CD14-positive monocyte (primary cell): ENCODE results near the gene XIRP1. TPM values are rescaled to one million over a fixed set of nuclear protein-coding genes. Genes with fewer than 3 reads are reported as not detected.

Source experiments
- DNase-seq, 3 donors: peaks; one replicate each; pipeline ENCODE4 v3.0.0-alpha.2; 2011 to 2022
- H2AFZ ChIP-seq: 2 replicates; pipeline ENCODE4 v1.6.0; 2012; ENCODE audit warnings: mild to moderate bottlenecking, low read depth, low read length, inconsistent platforms; ENCODE audit not compliant: insufficient read depth, poor library complexity, severe bottlenecking
- H3K27ac ChIP-seq, 2 donors: 1 replicate in 1 of 2; 2 replicates in 1 of 2; pipeline ENCODE4 v1.5.1; 2012 to 2013; ENCODE audit warnings: low read length in 2 of 2, control low read depth in 1 of 2, inconsistent platforms in 1 of 2, low read depth in 1 of 2, mild to moderate bottlenecking in 1 of 2
- H3K27me3 ChIP-seq, 2 donors: one replicate each; pipeline versions ENCODE4 v1.6.0 to v1.6.1; 2011 to 2013; ENCODE audit warnings: low read length in 2 of 2; ENCODE audit not compliant: control insufficient read depth in 2 of 2, insufficient read depth in 2 of 2
- H3K36me3 ChIP-seq, 2 donors: replicated peaks in 1 of 2; 1 replicate in 1 of 2; 2 replicates in 1 of 2; pipeline versions ENCODE4 v1.5.1 to v1.6.1; 2012 to 2013; ENCODE audit warnings: low read length in 2 of 2, control low read depth in 1 of 2, inconsistent platforms in 1 of 2, mild to moderate bottlenecking in 1 of 2; ENCODE audit not compliant: insufficient read depth in 2 of 2, control insufficient read depth in 1 of 2
- H3K4me1 ChIP-seq, 2 donors: 1 replicate in 1 of 2; 2 replicates in 1 of 2; pipeline versions ENCODE4 v1.5.1 to v1.6.1; 2012 to 2013; ENCODE audit warnings: low read length in 2 of 2, control low read depth in 1 of 2, inconsistent platforms in 1 of 2, mild to moderate bottlenecking in 1 of 2, moderate library complexity in 1 of 2; ENCODE audit not compliant: insufficient read depth in 2 of 2, control insufficient read depth in 1 of 2
- H3K4me2 ChIP-seq: replicated peaks from 2 replicates; pipeline ENCODE3; 2012; ENCODE audit warnings: low read length, moderate library complexity, mild to moderate bottlenecking; ENCODE audit not compliant: poor library complexity, severe bottlenecking; ENCODE audit errors: extremely low read depth
- H3K4me3 ChIP-seq, 3 experiments: fragments of 200-600 bp in 1 of 3; sonication (generic) in 1 of 3; replicated peaks in 1 of 3; 1 replicate in 2 of 3; 2 replicates in 1 of 3; pipeline ENCODE4 v1.5.1; 2011 to 2013; ENCODE audit warnings: low read length in 3 of 3, mild to moderate bottlenecking in 3 of 3, control low read depth in 2 of 3, low read depth in 2 of 3, inconsistent platforms in 1 of 3, moderate library complexity in 1 of 3
- H3K79me2 ChIP-seq: 2 replicates; pipeline ENCODE4 v1.6.0; 2012; ENCODE audit warnings: mild to moderate bottlenecking, control low read depth, inconsistent platforms, low read length, moderate library complexity; ENCODE audit not compliant: insufficient read depth
- H3K9ac ChIP-seq: 2 replicates; pipeline ENCODE4 v1.6.0; 2017; ENCODE audit warnings: low read length, mild to moderate bottlenecking; ENCODE audit not compliant: insufficient read depth, poor library complexity, severe bottlenecking
- H3K9me3 ChIP-seq, 2 donors: replicated peaks in 1 of 2; 1 replicate in 1 of 2; 2 replicates in 1 of 2; pipeline versions ENCODE4 v1.5.1 to v1.6.1; 2012 to 2013; ENCODE audit warnings: low read length in 2 of 2, control low read depth in 1 of 2; ENCODE audit not compliant: control insufficient read depth in 1 of 2, insufficient read depth in 1 of 2
- H4K20me1 ChIP-seq: 2 replicates; pipeline ENCODE4 v1.6.0; 2012; ENCODE audit warnings: mild to moderate bottlenecking, low read length, control low read depth, moderate library complexity; ENCODE audit not compliant: insufficient read depth
- H3K27ac Mint-ChIP-seq, 7 donors: one replicate each; pipeline ENCODE4 v1.8.0; 2020; ENCODE audit warnings: mild to moderate bottlenecking in 7 of 7, mixed read lengths in 7 of 7, moderate library complexity in 6 of 7, inconsistent platforms in 2 of 7
- H3K27me3 Mint-ChIP-seq, 3 donors: one replicate each; pipeline ENCODE4 v1.8.0; 2021 to 2022; ENCODE audit warnings: low read depth in 3 of 3, mild to moderate bottlenecking in 3 of 3, mixed read lengths in 3 of 3, moderate library complexity in 3 of 3, inconsistent platforms in 1 of 3
- H3K36me3 Mint-ChIP-seq, 2 donors: one replicate each; pipeline ENCODE4 v1.8.0; 2020; ENCODE audit warnings: mixed read lengths in 2 of 2, inconsistent platforms in 1 of 2, mild to moderate bottlenecking in 1 of 2
- H3K4me1 Mint-ChIP-seq: one replicate; pipeline ENCODE4 v1.8.0; 2020; ENCODE audit warnings: mild to moderate bottlenecking, mixed read lengths
- H3K4me3 Mint-ChIP-seq, 2 donors: one replicate each; pipeline ENCODE4 v1.8.0; 2020; ENCODE audit warnings: mild to moderate bottlenecking in 2 of 2, mixed read lengths in 2 of 2, moderate library complexity in 1 of 2
- H3K9me3 Mint-ChIP-seq, 7 donors: one replicate each; pipeline ENCODE4 v1.8.0; 2020 to 2022; ENCODE audit warnings: mixed read lengths in 7 of 7, mild to moderate bottlenecking in 6 of 7, moderate library complexity in 6 of 7, inconsistent platforms in 2 of 7
- CTCF ChIP-seq: fragments of 200-600 bp; IDR thresholded peaks from one replicate; pipeline ENCODE4 v1.8.0; 2022; ENCODE audit warnings: antibody characterized with exemption, mild to moderate bottlenecking
- WGBS: methylation state at CpG from one replicate; pipeline ENCODE4 v1.1.5; 2013; ENCODE audit warnings: missing lambda C conversion rate; ENCODE audit not compliant: insufficient coverage; 5-methylcytosine and 5-hydroxymethylcytosine counted together
- intact Hi-C, 2 donors: fragments of 100-400 bp; cut with micrococcal nuclease; formaldehyde crosslinking; loops; one replicate each; pipeline versions ENCODE4 v1.15.0 to v1.15.1; 2023
- polyA plus RNA-seq, 3 donors: library from polyadenylated mRNA; depleted of rRNA in 1 of 3; unstranded in 2 of 3; stranded (reverse) in 1 of 3; fragments of 300-500 nt in 2 of 3; fragments of >200 nt in 1 of 3; fragmentation: Illumina TruSeq in 2 of 3; gene quantifications; 1 replicate in 2 of 3; 2 replicates in 1 of 3; pipeline ENCODE4 v1.2.3, GENCODE V29; 2012 to 2021

Gene XIRP1
- polyA plus RNA-seq, 3 donors = not detected

- Mint-ChIP-seq H3K4me1 (peaks cover 73% of the 10 kb centered on the region), H3K27me3 (no peaks in the 10 kb centered on the region), H3K36me3 (peaks cover 79 to 94% of the 10 kb centered on the region in 2 donors), H3K27ac (peak overlapping the region in 1 of 7 donors; percentile 4), H3K4me3 (peak overlapping the region in 1 of 2 donors; percentile 32), H3K9me3 (peaks cover 0 to 1% (median 0%) of the 10 kb centered on the region in 7 donors)
- Histone ChIP-seq H2AFZ (no peak overlapping the region), H3K9me3 (no peaks in the 10 kb centered on the region), H3K4me2 (no peak overlapping the region), H3K4me1 (peaks cover 70 to 81% of the 10 kb centered on the region in 2 donors), H3K4me3 (no peak overlapping the region), H3K27ac (no peak overlapping the region), H3K36me3 (peaks cover 42 to 62% of the 10 kb centered on the region in 2 donors), H4K20me1 (peaks cover 100% of the 10 kb centered on the region), H3K9ac (no peak overlapping the region), H3K79me2 (peaks cover 44% of the 10 kb centered on the region), H3K27me3 (no peaks in the 10 kb centered on the region)
- intact Hi-C loops = loop anchor here (5.0 kb wide), 2 partner anchors 32 to 37 kb away; no protein-coding TSS in a partner anchor
- TF ChIP-seq CTCF = no peak
- DNase-seq = no peak
- WGBS = 94% methylated on average over 12 of the region's 23 CpGs
Measured at GRCh38 chr3:39144748-39145380, 47.5 kb downstream of the XIRP1 start.

- H3K36me3 Mint-ChIP-seq = peaks cover 72 to 92% of the 10 kb centered on the region in 2 donors
- H3K4me3 ChIP-seq = no peak overlapping the region
Measured at GRCh38 chr3:39144095-39144747, 48.2 kb downstream of the XIRP1 start.

More at GRCh38 chr3:39144095-39144747, 48.2 kb downstream of the XIRP1 start:
- no peaks in the 10 kb centered on the region for H3K27me3 Mint-ChIP-seq
- Histone ChIP-seq H3K4me1 (peaks cover 64 to 75% of the 10 kb centered on the region in 2 donors), H3K27ac (no peak overlapping the region), H3K4me2 (no peak overlapping the region), H3K27me3 (no peaks in the 10 kb centered on the region), H3K9ac (no peak overlapping the region), H3K36me3 (peaks cover 42 to 62% of the 10 kb centered on the region in 2 donors), H4K20me1 (peaks cover 100% of the 10 kb centered on the region), H2AFZ (no peak overlapping the region), H3K9me3 (no peaks in the 10 kb centered on the region), H3K79me2 (peaks cover 37% of the 10 kb centered on the region)
- H3K9me3 Mint-ChIP-seq = peaks cover 0 to 1% (median 0%) of the 10 kb centered on the region in 7 donors
- intact Hi-C loops = loop anchor here in 1 of 2 donors (5.0 kb wide), 1 partner anchor 33 kb away; no protein-coding TSS in a partner anchor
- 97% methylated on average over 12 of the region's 20 CpGs for WGBS
- no peak for DNase-seq
- TF ChIP-seq CTCF = no peak
- peak overlapping the region in 1 of 2 donors; percentile 32 for H3K4me3 Mint-ChIP-seq
- peaks cover 68% of the 10 kb centered on the region for H3K4me1 Mint-ChIP-seq
- peak overlapping the region in 1 of 7 donors; percentile 46 for H3K27ac Mint-ChIP-seq
